GM19455 (cell line): ENCODE data around the gene EDN2.

Experiments used
- ATAC-seq: cut with Tn5 transposase; IDR thresholded peaks from one replicate; pipeline ENCODE4 v1.9.1; 2021; ENCODE audit not compliant: unreplicated experiment

EDN2 gene

GRCh38 chr1:41467673-41468072, 16.8 kb downstream of the EDN2 start:
- ATAC-seq = no peak

- no peak for ATAC-seq
These were observed 18.3 kb downstream of the EDN2 start for GRCh38 chr1:41466146-41466545.

- ATAC-seq = no peak
These were observed 18.7 kb downstream of the EDN2 start for GRCh38 chr1:41465741-41466140.

GRCh38 chr1:41464885-41465284, 19.6 kb downstream of the EDN2 start:
- no peak for ATAC-seq

GRCh38 chr1:41463516-41463915, 21.0 kb downstream of the EDN2 start:
- no peak for ATAC-seq

GRCh38 chr1:41462680-41463004, 21.8 kb downstream of the EDN2 start:
- no peak for ATAC-seq

GRCh38 chr1:41461790-41462679, 22.4 kb downstream of the EDN2 start:
- ATAC-seq = no peak

- no peak for ATAC-seq
These were observed 27.5 kb downstream of the EDN2 start for GRCh38 chr1:41456847-41457540.

GRCh38 chr1:41455479-41456332, 28.8 kb downstream of the EDN2 start:
- ATAC-seq = no peak

- no peak for ATAC-seq
These were observed 30.1 kb downstream of the EDN2 start for GRCh38 chr1:41454406-41454805.

GRCh38 chr1:41452704-41453290, 31.7 kb downstream of the EDN2 start:
- ATAC-seq = no peak

GRCh38 chr1:41450747-41451285, 33.7 kb downstream of the EDN2 start:
- no peak for ATAC-seq

GRCh38 chr1:41449326-41449921, 35.1 kb downstream of the EDN2 start:
- no peak for ATAC-seq

GRCh38 chr1:41448821-41449220, 35.7 kb downstream of the EDN2 start:
- ATAC-seq = no peak

- no peak for ATAC-seq
These were observed 36.3 kb downstream of the EDN2 start for GRCh38 chr1:41447995-41448770.

GRCh38 chr1:41446851-41447610, 37.5 kb downstream of the EDN2 start:
- ATAC-seq = no peak

GRCh38 chr1:41444785-41445184, 39.7 kb downstream of the EDN2 start:
- no peak for ATAC-seq

GRCh38 chr1:41444246-41444645, 40.2 kb downstream of the EDN2 start:
- ATAC-seq = no peak

GRCh38 chr1:41442697-41443251, 41.7 kb downstream of the EDN2 start:
- no peak for ATAC-seq
